ENCODE results near the gene SMIM26.
"Not testable (repeated sequence)": the region's sequence is repeated elsewhere in the genome, so short reads cannot be mapped to it uniquely, and the experiment has no call there.

SMIM26 gene

GRCh38 chr20:18566892-18567738, at the start of gene SMIM26:
Gene SMIM26, plus strand, starts transcription at chr20:18567432. Its CDS starts 47 bp downstream, at chr20:18567479.
- DNase-seq: peak; percentile 98

- not testable (repeated sequence) for DNase-seq
Measured at GRCh38 chr20:18522066-18522465, 45.2 kb upstream of the SMIM26 start.

- DNase-seq: no peak
Measured at GRCh38 chr20:18523066-18523465, 44.2 kb upstream of the SMIM26 start.

- DNase-seq: no peak
Measured at GRCh38 chr20:18524646-18525045, 42.6 kb upstream of the SMIM26 start.

GRCh38 chr20:18526761-18527160, 40.5 kb upstream of the SMIM26 start:
- DNase-seq: not testable (repeated sequence)

GRCh38 chr20:18527339-18527738, 39.9 kb upstream of the SMIM26 start:
- DNase-seq: no peak

GRCh38 chr20:18527836-18528235, 39.4 kb upstream of the SMIM26 start:
- no peak for DNase-seq

GRCh38 chr20:18529041-18529440, 38.2 kb upstream of the SMIM26 start:
- no peak for DNase-seq

GRCh38 chr20:18532626-18533025, 34.6 kb upstream of the SMIM26 start:
- DNase-seq: no peak

GRCh38 chr20:18533491-18533890, 33.7 kb upstream of the SMIM26 start:
- no peak for DNase-seq

- DNase-seq: no peak
Measured at GRCh38 chr20:18533978-18534644, 33.1 kb upstream of the SMIM26 start.

- DNase-seq: no peak
Measured at GRCh38 chr20:18537651-18538050, 29.6 kb upstream of the SMIM26 start.

GRCh38 chr20:18541741-18542140, 25.5 kb upstream of the SMIM26 start:
- no peak for DNase-seq

GRCh38 chr20:18543216-18543615, 24.0 kb upstream of the SMIM26 start:
- DNase-seq: no peak

GRCh38 chr20:18543932-18544331, 23.3 kb upstream of the SMIM26 start:
- no peak for DNase-seq

GRCh38 chr20:18545566-18545965, 21.7 kb upstream of the SMIM26 start:
- DNase-seq: no peak

- no peak for DNase-seq
Measured at GRCh38 chr20:18548465-18548864, 18.8 kb upstream of the SMIM26 start.

GRCh38 chr20:18553746-18554145, 13.5 kb upstream of the SMIM26 start:
- no peak for DNase-seq

- DNase-seq: no peak
Measured at GRCh38 chr20:18567739-18568091, 483 bp downstream of the SMIM26 start.

GRCh38 chr20:18571009-18571408, 3.8 kb downstream of the SMIM26 start:
- no peak for DNase-seq

GRCh38 chr20:18571578-18571977, 4.3 kb downstream of the SMIM26 start:
- DNase-seq: no peak

GRCh38 chr20:18577942-18578341, 10.7 kb downstream of the SMIM26 start:
- no peak for DNase-seq

- peak; percentile 50 for DNase-seq
Measured at GRCh38 chr20:18578581-18578980, 11.3 kb downstream of the SMIM26 start.

GRCh38 chr20:18580012-18580411, 12.8 kb downstream of the SMIM26 start:
- DNase-seq: no peak

Measured in hematopoietic multipotent progenitor cell treated with erythropoietin and hydrocortisone succinate and interleukin-3 and kit ligand, for 4 days (in vitro differentiated cells).